Stimulated activated CD4-positive, alpha-beta T cell treated with anti-CD3 and anti-CD28 coated beads, Interleukin-1b, Interleukin-23, amount 100 ng/mL, for 1 hour (primary cell): Measurements from ENCODE around the gene ARHGEF18.
"Not testable (repeated sequence)": the region's sequence is repeated elsewhere in the genome, so short reads cannot be mapped to it uniquely, and the experiment has no call there.

Experiments
- DNase-seq, 2 donors: peaks; one replicate each; pipeline ENCODE4 v3.0.0-alpha.2; 2020; ENCODE audit warnings: low read depth in 2 of 2

The ARHGEF18 gene

GRCh38 chr19:7348587-7349230, at the start of gene ARHGEF18:
Gene ARHGEF18 (plus strand): TSS chr19:7348937. CDS start chr19:7362891, 13,954 bp downstream.
- peak in 1 of 2 donors; percentile 43 for DNase-seq

- no peak for DNase-seq
These were observed 47.2 kb upstream of the ARHGEF18 start for GRCh38 chr19:7301525-7301924.

- DNase-seq, result no peak
These were observed 45.3 kb upstream of the ARHGEF18 start for GRCh38 chr19:7303470-7303869.

DNA sequence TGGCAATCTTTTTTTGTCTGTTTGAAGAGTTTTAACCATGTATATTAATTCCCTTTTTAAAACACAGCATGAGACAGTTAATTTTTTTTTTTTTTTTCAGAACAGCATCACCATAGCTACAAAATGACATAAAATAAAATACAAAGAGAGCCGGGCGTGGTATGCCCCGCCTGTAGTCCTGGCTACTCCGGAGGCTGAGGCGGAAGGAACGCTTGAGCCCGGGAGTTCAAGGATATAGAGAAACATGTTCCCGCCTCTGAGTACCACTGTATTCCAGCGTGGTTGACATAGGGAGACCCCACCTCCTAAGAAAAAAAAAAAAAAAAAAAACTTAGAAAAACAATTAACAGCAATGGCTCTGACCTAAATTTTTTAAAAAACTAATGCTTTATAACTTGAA, 44.5 kb upstream of the ARHGEF18 start:
- no peak for DNase-seq

DNA sequence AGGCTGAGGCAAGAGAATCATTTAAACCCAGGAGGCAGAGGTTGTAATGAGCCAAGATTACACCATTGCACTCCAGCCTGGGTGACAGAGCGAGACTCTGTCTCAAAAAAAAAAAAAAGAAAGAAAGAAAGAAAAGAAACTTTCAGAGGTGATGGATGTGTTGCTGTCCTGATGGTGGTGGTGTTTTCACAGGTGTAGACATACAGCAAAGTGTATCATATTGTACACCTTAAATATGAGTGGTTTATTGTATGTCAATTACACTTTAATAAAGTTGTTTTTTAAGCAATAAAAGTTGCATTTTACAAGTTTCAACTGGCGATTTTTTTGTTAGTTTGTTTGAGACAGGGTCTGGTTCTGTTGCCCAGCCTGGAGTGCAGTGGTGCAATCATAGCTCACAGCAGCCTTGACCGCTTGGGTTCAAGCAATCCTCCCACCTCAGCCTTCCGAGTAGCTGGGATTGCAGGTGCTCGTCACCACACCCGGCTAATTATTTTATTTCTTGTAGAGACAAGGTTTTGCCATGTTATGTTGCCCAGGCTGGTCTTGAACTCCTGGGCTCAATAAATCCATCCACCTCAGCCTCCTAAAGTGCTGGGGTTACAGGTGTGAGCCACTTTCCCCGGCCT, 41.0 kb upstream of the ARHGEF18 start:
- no peak for DNase-seq

DNA sequence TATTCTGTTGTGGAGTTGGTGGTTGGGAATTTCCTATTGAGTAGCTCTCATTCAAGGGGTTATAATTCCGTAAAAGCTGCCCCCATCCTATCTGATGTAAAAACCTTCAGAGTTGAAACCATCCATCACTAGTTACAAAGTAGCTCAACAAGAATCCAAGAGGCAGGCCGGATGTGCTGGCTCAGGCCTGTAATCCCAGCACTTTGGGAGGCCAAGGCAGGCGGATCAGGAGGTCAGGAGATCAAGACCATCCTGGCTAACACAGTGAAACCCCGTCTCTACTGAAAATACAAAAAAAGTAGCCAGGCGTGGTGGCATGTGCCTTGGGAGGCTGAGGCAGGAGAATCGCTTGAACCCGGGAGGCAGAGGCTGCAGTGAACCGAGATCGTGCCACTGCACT, 40.4 kb upstream of the ARHGEF18 start:
- not testable (repeated sequence) for DNase-seq

DNA sequence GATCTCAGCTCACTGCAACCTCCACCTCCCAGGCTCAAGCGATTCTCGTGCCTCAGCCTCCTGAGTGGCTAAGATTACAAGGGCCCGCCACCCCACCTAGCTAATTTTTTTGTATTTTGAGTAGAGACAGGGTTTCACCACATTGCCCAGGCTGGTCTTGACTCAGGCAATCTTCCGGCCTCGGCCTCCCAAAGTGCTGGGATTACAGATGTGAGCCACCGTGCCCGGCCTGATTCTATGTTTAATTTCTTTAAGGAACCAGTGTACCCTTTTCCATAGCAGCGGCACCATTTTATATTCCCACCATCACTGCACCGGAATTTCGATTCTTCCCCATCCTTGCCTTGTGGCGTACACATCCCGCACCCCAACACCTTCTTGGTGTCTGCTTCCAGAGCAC, 36.8 kb upstream of the ARHGEF18 start:
- DNase-seq, result no peak

- DNase-seq, result no peak
These were observed 35.9 kb upstream of the ARHGEF18 start for GRCh38 chr19:7312816-7313215.

GRCh38 chr19:7318176-7318575, 30.6 kb upstream of the ARHGEF18 start:
- DNase-seq, result no peak

- no peak for DNase-seq
These were observed 22.4 kb upstream of the ARHGEF18 start for GRCh38 chr19:7326105-7326877.

GRCh38 chr19:7327802-7328201, 20.9 kb upstream of the ARHGEF18 start:
- DNase-seq, result no peak

DNA sequence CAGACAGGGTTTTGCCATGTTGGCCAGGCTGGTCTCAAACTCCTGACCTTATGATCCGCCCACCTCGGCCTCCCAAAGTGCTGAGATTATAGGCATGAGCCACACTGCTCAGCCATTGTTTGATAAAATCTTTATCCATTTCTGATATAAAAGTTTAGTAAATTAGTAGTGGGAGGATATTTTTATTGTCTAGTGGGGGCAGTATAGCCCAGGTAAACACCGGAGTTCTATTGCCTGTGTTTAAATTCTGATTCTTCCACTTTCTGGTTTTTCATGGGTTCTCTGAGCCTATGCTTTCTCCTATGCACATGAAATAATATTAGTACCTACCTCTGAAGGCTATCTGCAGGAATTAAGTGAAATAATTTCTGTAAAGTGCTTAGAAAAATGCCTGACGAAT, 20.1 kb upstream of the ARHGEF18 start:
- no peak for DNase-seq

DNA sequence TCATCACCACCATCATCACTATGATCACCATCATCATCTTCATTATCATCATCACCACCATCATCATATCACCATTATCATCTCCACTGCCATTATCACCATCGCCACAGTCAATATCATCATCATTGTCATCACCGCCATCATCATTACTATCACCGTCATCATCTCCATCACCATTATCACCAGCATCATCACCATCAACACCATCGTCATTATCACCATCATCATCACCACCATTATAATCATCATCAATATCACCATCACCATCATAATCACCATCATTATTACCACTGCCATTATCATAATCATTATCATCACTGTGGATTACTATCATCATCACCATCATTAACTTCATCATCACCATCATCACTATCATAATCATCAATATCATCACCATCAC, 17.3 kb upstream of the ARHGEF18 start:
- no peak for DNase-seq

DNA sequence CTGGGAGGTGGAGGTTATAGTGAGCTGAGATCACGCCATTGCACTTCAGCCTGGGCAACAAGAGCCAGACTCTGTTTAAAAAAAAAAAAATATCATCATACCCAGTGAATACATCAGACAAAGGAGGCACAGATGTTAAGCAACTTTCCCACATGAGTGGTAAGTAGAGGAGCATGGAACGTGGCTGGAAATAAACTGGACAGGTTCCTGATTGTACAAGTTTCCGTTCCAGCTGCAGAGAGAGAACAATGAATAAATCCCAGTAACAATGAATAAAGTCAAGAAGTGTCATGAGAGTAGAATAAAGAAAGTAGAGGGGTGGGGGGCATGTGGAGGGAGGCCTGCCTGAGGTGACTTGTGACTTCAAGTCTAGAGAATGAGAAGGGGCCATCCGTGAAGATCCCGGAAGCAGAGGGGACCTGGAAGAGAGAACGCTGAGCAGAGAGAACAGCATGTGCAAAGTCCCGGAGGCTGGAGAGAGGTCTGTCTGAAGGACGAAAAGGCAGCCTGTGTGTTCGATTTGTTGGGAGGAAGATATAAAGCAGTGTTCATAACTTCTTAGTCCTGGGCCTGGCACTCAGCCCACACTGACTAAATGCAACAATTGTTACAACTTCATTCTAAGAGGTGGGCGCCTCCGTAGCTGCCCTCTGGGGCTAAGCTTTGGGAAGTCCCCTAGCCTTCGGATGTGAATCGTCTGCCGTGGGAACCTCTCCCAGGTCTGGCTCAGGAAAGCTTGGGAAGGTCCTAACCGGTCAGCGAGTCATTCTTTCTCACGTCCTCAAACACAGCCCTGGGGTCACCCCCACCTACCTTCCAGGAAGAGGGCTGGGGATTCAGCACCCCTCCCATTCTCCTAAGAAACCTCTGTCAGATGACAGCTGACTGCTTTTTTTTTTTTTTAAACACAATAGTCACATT, 15.3 kb upstream of the ARHGEF18 start:
- no peak for DNase-seq

DNA sequence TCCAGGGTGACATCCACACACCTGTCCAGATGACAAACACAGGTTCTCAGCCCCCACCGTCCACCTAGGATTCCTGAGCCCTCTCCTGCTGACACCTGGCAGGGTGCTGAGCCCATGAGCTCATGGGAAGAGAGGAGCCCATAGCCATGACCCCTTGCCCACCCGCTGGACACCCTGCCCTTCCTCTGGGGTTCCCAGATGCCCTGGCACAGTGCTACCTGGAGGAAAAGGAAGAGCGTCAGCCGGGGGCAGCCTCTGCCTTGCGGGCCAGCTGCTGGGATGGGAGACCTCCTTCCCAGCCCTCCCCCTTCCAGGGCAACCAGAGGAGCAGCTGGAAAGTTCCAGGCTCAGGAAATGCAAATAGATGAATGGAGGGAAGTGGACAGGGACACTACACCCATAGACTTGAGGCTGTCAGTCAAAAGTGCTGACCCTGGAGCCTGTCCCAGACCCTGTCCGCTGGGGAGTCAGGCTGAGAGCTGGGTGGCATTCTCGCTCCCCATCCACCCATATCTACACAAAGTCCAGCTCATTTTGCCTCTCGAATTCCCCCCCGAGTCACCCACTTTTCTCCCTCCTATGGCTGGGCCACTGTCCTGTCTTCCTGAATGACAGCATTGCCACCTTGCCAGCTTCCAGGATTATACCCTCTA, 12.3 kb upstream of the ARHGEF18 start:
- DNase-seq, result no peak

- no peak for DNase-seq
These were observed 11.2 kb upstream of the ARHGEF18 start for GRCh38 chr19:7337380-7338194.

- DNase-seq, result peak; percentile 67 to 82
These were observed 7.5 kb upstream of the ARHGEF18 start for GRCh38 chr19:7340959-7341837.

DNA sequence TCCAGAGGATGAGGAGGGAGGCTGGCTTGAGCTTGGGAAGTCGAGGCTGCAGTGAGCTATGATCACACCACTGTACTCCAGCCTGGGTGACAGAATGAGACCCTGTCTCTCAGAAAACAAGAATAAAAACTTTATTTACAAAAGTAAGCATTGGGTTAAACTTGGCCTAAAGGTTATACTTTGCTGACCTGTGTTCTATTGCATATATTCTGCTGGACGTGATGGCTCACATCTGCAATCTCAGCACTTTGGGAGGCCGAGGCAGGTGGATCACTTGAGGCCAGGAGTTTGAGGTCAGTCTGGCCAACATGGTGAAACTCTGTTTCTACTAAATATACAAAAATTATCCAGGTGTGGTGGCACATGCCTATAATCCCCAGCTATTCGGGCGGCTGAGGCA, 6.6 kb upstream of the ARHGEF18 start:
- no peak for DNase-seq

DNA sequence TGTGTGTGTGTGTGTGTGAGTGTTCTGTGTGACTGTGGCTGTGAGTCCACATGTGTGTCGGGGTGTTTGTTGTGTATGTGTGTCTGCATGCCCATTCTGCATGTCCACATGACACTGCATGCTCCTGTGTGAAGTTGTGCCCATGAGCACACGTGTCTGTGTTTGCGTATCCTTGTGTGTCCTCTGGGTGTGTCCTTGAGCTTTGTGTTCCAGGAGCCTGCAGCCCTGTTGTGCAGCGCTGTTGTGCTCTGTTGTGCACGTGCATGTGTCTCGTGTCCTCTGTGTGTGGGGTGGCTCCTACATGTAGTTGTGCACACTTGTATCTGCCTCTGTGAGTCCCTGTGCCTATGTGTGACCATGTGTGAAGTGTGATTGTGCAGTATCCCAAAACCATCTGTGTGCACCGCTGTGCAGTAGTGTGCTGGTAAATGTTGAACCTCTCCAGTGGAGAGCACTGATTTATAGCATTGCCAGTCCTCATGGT, 2.2 kb upstream of the ARHGEF18 start:
- no peak for DNase-seq
